Measurements from ENCODE around the gene LILRA2. TPM values are rescaled to one million over a fixed set of nuclear protein-coding genes. Genes with fewer than 3 reads are reported as not detected.
"Not testable (repeated sequence)": the region's sequence is repeated elsewhere in the genome, so short reads cannot be mapped to it uniquely, and the experiment has no call there.

LILRA2 gene
- polyA plus RNA-seq, 2 donors: 0.53 to 0.55 TPM

DNA sequence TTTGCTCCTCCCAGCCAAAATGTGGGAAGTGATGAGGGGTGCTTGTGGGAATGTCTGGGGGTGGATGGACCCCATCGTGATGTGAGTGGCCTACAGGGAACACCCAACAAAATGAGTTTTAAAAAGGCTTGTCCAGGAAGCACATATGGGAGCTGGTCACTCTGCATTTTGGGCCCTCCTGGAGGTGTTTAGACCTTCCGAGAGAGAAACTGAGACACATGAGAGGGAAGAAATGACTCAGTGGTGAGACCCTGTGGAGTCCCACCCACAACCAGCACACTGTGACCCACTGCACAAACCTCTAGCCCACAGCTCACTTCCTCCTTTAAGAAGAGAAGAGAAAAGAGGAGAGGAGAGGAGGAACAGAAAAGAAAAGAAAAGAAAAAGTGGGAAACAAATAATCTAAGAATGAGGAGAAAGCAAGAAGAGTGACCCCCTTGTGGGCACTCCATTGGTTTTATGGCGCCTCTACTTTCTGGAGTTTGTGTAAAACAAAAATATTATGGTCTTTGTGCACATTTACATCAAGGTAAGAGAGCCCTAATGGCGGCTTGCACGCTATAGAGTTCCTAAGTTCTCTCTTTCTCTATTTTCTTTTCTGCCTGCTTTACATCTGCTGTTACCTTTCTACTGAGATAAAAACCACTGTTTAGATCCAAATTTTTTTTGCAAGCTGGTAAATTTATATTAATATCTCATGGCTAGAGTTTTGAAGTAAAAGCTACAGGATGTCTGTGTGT, 43.4 kb downstream of the LILRA2 start:
- H3K36me3 ChIP-seq (ENCODE audit: control insufficient read depth in 2 of 2, insufficient read depth in 2 of 2, low read length in 1 of 2): no peaks in the 10 kb centered on the region
- H3K27me3 ChIP-seq (ENCODE audit: control insufficient read depth in 1 of 2, insufficient read depth in 2 of 2, low read length in 2 of 2): no peaks in the 10 kb centered on the region
- 42 to 58% methylated on average over 5 of the region's 5 CpGs for WGBS, 2 donors
- H3K4me3 ChIP-seq (ENCODE audit: low read depth in 1 of 2, low read length in 2 of 2): no peak overlapping the region
- no peak overlapping the region for H3K27ac ChIP-seq (ENCODE audit: low read depth in 2 of 2, low read length in 1 of 2)
- no peaks in the 10 kb centered on the region for H3K4me1 ChIP-seq (ENCODE audit: control insufficient read depth in 2 of 2, insufficient read depth in 2 of 2, low read length in 1 of 2)
- no peaks in the 10 kb centered on the region for H3K9me3 ChIP-seq (ENCODE audit: control insufficient read depth in 2 of 2, insufficient read depth in 1 of 2, low read depth in 1 of 2, low read length in 1 of 2)

DNA sequence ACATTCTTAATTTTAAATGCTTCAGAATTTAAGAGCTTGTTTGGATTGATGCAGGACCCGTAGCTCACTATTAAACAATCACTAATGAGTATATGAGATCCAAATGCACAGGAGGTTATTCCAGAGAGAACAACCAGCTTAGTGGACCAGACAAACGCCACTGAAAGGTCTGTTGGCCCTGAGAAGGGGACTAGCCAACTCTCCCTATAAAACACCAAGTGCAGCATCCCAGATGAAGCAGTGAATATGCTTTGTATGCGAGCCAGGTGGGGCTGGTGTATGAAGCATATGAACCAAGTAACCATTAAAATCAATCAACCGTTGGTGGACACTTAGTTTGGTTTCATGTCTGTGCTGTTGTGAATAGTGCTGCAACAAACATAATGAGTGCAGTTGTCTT, 46.9 kb downstream of the LILRA2 start:
- H3K9me3 ChIP-seq (ENCODE audit: control insufficient read depth in 2 of 2, insufficient read depth in 1 of 2, low read depth in 1 of 2, low read length in 1 of 2): no peaks in the 10 kb centered on the region
- H3K27me3 ChIP-seq (ENCODE audit: control insufficient read depth in 1 of 2, insufficient read depth in 2 of 2, low read length in 2 of 2): no peaks in the 10 kb centered on the region
- H3K4me1 ChIP-seq (ENCODE audit: control insufficient read depth in 2 of 2, insufficient read depth in 2 of 2, low read length in 1 of 2): no peaks in the 10 kb centered on the region
- H3K36me3 ChIP-seq (ENCODE audit: control insufficient read depth in 2 of 2, insufficient read depth in 2 of 2, low read length in 1 of 2): no peaks in the 10 kb centered on the region
- WGBS, 2 donors: 71 to 73% methylated on average over 4 of the region's 4 CpGs
- H3K27ac ChIP-seq (ENCODE audit: low read depth in 2 of 2, low read length in 1 of 2): no peak overlapping the region
- no peak overlapping the region for H3K4me3 ChIP-seq (ENCODE audit: low read depth in 1 of 2, low read length in 2 of 2)

DNA sequence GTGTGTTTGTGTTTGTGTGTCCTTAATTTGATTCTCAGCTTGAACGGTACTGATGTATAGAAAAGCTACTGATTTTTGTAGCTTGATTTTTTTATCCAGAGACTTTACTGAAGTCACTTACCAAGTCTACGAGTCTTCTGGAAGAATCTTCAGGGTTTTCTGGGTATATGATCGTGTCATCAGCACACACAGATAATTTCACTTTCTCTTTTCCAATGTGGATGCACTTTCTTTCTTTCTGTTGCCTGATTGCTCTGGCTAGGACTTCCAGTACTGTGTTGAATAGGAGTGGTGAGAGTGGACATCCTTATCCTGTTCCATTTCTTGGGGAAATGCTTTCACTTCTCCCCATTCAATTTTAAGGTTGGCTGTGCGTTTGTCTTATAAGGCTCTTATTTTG, 48.8 kb downstream of the LILRA2 start:
- Histone ChIP-seq H3K4me3 (ENCODE audit: low read depth in 1 of 2, low read length in 2 of 2) (no peak overlapping the region), H3K36me3 (ENCODE audit: control insufficient read depth in 2 of 2, insufficient read depth in 2 of 2, low read length in 1 of 2) (no peaks in the 10 kb centered on the region), H3K27ac (ENCODE audit: low read depth in 2 of 2, low read length in 1 of 2) (no peak overlapping the region), H3K27me3 (ENCODE audit: control insufficient read depth in 1 of 2, insufficient read depth in 2 of 2, low read length in 2 of 2) (no peaks in the 10 kb centered on the region), H3K9me3 (ENCODE audit: control insufficient read depth in 2 of 2, insufficient read depth in 1 of 2, low read depth in 1 of 2, low read length in 1 of 2) (peaks cover 0 to 4% of the 10 kb centered on the region in 2 donors), H3K4me1 (ENCODE audit: control insufficient read depth in 2 of 2, insufficient read depth in 2 of 2, low read length in 1 of 2) (no peaks in the 10 kb centered on the region)
- 52 to 64% methylated on average over 4 of the region's 4 CpGs for WGBS, 2 donors

DNA sequence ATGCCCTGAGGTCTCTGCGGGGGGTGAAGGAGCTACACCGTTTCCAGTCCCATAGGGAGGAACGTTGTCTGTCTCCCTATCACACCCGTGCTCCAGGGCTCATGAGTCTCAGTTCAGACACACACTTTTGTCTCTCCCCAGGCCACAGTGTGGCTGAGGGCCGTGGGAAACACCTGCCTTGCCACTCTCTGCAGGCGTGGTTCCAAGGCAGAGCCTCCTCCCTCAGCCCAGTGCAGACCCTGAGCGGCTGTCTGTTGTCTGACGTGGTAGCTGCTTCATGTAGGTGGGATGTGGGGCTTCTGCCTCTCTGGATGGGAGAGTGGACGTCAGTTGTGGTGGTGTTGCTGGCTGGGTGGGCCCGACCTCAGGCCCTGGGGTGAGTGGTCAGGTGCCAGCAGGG, 50.6 kb downstream of the LILRA2 start:
- H3K27me3 ChIP-seq (ENCODE audit: control insufficient read depth in 1 of 2, insufficient read depth in 2 of 2, low read length in 2 of 2); H3K4me3 ChIP-seq (ENCODE audit: low read depth in 1 of 2, low read length in 2 of 2); H3K27ac ChIP-seq (ENCODE audit: low read depth in 2 of 2, low read length in 1 of 2); H3K9me3 ChIP-seq (ENCODE audit: control insufficient read depth in 2 of 2, insufficient read depth in 1 of 2, low read depth in 1 of 2, low read length in 1 of 2); H3K4me1 ChIP-seq (ENCODE audit: control insufficient read depth in 2 of 2, insufficient read depth in 2 of 2, low read length in 1 of 2); H3K36me3 ChIP-seq (ENCODE audit: control insufficient read depth in 2 of 2, insufficient read depth in 2 of 2, low read length in 1 of 2): not testable (repeated sequence)
- 68 to 70% methylated on average over 10 of the region's 10 CpGs for WGBS, 2 donors

DNA sequence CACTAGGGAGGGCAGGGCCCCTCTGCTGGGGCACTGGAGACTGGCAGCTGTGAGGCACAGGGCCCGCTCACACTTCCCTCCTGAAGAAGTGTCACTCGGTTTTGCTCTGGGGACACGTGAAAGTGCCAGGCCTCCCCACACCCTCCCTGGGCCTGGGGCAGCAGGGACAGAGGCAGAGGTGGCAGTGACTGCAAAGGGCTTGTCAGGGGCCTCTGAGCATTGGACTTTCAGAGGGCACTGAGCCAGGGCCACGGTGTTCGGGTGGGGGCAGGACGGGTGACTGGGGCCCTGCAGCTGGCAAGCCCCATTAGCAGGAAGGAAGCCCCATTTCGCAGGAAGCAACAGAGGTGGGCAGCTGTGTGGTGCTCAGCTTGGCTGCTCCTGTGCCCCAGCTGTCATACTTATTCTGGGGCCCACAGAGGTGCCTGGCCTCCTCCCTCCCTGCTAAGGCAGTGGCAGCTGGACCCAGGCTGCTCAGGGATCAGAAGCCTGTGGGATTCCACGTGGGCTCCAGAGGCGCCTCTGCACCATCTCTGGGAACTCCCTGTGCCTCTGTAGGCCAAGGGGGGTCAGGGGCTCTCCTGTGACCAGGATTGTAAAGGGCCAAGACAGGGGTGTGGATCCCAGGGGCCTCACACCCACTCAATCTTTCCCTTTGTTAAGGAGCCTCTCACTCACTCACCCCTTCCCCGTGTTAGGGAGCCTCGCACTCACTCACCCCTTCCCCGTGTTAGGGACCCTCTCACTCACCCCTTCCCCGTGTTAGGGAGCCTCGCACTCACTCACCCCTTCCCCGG, 51.5 kb downstream of the LILRA2 start:
- 68 to 73% methylated on average over 10 of the region's 15 CpGs for WGBS, 2 donors
- not testable (repeated sequence) for H3K36me3 ChIP-seq (ENCODE audit: control insufficient read depth in 2 of 2, insufficient read depth in 2 of 2, low read length in 1 of 2); H3K4me1 ChIP-seq (ENCODE audit: control insufficient read depth in 2 of 2, insufficient read depth in 2 of 2, low read length in 1 of 2); H3K4me3 ChIP-seq (ENCODE audit: low read depth in 1 of 2, low read length in 2 of 2); H3K27me3 ChIP-seq (ENCODE audit: control insufficient read depth in 1 of 2, insufficient read depth in 2 of 2, low read length in 2 of 2); H3K9me3 ChIP-seq (ENCODE audit: control insufficient read depth in 2 of 2, insufficient read depth in 1 of 2, low read depth in 1 of 2, low read length in 1 of 2); H3K27ac ChIP-seq (ENCODE audit: low read depth in 2 of 2, low read length in 1 of 2)

DNA sequence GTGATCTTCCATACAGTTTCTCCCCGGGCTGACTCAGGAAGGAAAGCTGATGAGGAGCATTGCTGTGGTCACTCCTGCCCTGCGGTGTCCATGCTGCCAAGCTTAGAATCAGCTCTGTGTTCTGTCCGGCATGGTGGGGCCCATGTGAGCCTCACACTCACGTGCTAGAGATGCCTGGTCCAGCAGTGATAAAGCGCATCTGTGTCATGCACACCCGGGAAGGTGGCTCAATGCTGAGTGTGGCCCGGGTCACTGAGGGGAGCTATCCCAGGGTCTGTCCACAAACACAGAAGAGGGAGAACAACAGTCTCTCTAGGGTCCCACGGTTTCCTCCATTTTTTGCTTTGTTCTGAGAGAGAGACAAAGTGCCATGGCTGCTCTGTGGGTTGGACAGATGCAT, 53.2 kb downstream of the LILRA2 start:
- Histone ChIP-seq H3K27ac (ENCODE audit: low read depth in 2 of 2, low read length in 1 of 2) (no peak overlapping the region), H3K27me3 (ENCODE audit: control insufficient read depth in 1 of 2, insufficient read depth in 2 of 2, low read length in 2 of 2) (peaks cover 0 to 3% of the 10 kb centered on the region in 2 donors), H3K36me3 (ENCODE audit: control insufficient read depth in 2 of 2, insufficient read depth in 2 of 2, low read length in 1 of 2) (no peaks in the 10 kb centered on the region), H3K9me3 (ENCODE audit: control insufficient read depth in 2 of 2, insufficient read depth in 1 of 2, low read depth in 1 of 2, low read length in 1 of 2) (peaks cover 0 to 4% of the 10 kb centered on the region in 2 donors), H3K4me1 (ENCODE audit: control insufficient read depth in 2 of 2, insufficient read depth in 2 of 2, low read length in 1 of 2) (peaks cover 0 to 2% of the 10 kb centered on the region in 2 donors), H3K4me3 (ENCODE audit: low read depth in 1 of 2, low read length in 2 of 2) (no peak overlapping the region)
- 82 to 84% methylated on average over 8 of the region's 8 CpGs for WGBS, 2 donors

DNA sequence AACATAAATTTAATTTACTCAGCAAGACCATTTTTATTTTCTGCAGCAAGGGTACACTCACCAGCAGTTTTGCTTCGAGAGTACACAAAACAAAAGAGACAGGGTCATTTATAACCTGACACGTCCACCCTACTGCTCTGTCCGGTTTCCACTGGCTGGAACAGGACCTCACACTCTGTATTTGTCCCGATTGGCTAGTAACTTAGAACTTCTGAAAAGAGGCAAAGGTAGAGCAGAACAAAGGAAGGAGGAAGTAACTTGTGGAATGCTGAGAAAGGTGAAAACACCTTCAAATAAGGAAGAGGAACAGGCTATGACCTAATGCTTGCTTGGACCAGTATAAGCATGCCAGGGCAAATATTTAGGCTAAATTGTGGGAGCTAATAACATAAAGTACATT, 54.3 kb downstream of the LILRA2 start:
- not testable (repeated sequence) for H3K27ac ChIP-seq (ENCODE audit: low read depth in 2 of 2, low read length in 1 of 2); H3K4me1 ChIP-seq (ENCODE audit: control insufficient read depth in 2 of 2, insufficient read depth in 2 of 2, low read length in 1 of 2); H3K27me3 ChIP-seq (ENCODE audit: control insufficient read depth in 1 of 2, insufficient read depth in 2 of 2, low read length in 2 of 2); H3K4me3 ChIP-seq (ENCODE audit: low read depth in 1 of 2, low read length in 2 of 2); H3K36me3 ChIP-seq (ENCODE audit: control insufficient read depth in 2 of 2, insufficient read depth in 2 of 2, low read length in 1 of 2); H3K9me3 ChIP-seq (ENCODE audit: control insufficient read depth in 2 of 2, insufficient read depth in 1 of 2, low read depth in 1 of 2, low read length in 1 of 2)
- 26 to 32% methylated on average over 4 of the region's 4 CpGs for WGBS, 2 donors

DNA sequence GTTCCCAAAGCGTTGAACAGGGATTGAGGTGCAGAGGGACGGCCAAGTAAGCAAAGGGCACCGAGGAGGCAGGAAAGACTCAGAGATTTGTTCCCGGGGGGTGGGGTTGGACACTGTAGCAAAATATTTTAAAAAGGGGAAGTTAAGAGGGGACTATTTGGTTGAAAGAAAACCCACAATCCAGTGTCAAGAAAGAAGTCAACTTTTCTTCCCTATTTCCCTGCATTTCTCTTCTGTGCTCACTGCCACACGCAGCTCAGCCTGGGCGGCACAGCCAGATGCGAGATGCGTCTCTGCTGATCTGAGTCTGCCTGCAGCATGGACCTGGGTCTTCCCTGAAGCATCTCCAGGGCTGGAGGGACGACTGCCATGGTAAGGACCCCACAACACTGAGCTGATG, 56.7 kb downstream of the LILRA2 start, which contains the start of gene LILRB1:
TSS of gene LILRB1 (plus strand) at position 223 of the 400 bp plus-strand sequence. CDS start 590 bp downstream, outside the sequence.
- not testable (repeated sequence) for H3K36me3 ChIP-seq (ENCODE audit: control insufficient read depth in 2 of 2, insufficient read depth in 2 of 2, low read length in 1 of 2); H3K27ac ChIP-seq (ENCODE audit: low read depth in 2 of 2, low read length in 1 of 2); H3K4me3 ChIP-seq (ENCODE audit: low read depth in 1 of 2, low read length in 2 of 2); H3K9me3 ChIP-seq (ENCODE audit: control insufficient read depth in 2 of 2, insufficient read depth in 1 of 2, low read depth in 1 of 2, low read length in 1 of 2); H3K27me3 ChIP-seq (ENCODE audit: control insufficient read depth in 1 of 2, insufficient read depth in 2 of 2, low read length in 2 of 2); H3K4me1 ChIP-seq (ENCODE audit: control insufficient read depth in 2 of 2, insufficient read depth in 2 of 2, low read length in 1 of 2)
- 65% methylated on average over 9 of the region's 9 CpGs for WGBS, 2 donors

DNA sequence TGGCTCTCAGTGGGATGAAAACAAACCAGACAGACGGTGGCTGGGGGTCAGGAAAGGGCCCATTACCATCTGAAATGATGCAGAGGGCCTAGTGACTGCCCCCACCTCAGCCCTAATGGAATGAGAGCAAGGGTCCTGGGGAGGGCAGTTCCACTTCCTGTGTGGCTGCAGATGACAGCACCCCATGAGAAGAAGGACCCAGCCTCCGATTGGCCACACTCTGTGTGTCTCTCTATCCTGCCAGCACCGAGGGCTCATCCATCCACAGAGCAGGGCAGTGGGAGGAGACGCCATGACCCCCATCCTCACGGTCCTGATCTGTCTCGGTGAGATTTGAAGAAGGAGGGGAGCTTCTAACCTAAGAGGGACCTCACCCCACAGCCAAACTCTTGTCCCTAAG, 57.2 kb downstream of the LILRA2 start:
- WGBS, 2 donors: 49 to 57% methylated on average over 6 of the region's 6 CpGs
- Histone ChIP-seq H3K9me3 (ENCODE audit: control insufficient read depth in 2 of 2, insufficient read depth in 1 of 2, low read depth in 1 of 2, low read length in 1 of 2) (peaks cover 0 to 4% of the 10 kb centered on the region in 2 donors), H3K4me1 (ENCODE audit: control insufficient read depth in 2 of 2, insufficient read depth in 2 of 2, low read length in 1 of 2) (peaks cover 0 to 2% of the 10 kb centered on the region in 2 donors), H3K27ac (ENCODE audit: low read depth in 2 of 2, low read length in 1 of 2) (no peak overlapping the region), H3K4me3 (ENCODE audit: low read depth in 1 of 2, low read length in 2 of 2) (no peak overlapping the region), H3K36me3 (ENCODE audit: control insufficient read depth in 2 of 2, insufficient read depth in 2 of 2, low read length in 1 of 2) (no peaks in the 10 kb centered on the region), H3K27me3 (ENCODE audit: control insufficient read depth in 1 of 2, insufficient read depth in 2 of 2, low read length in 2 of 2) (peaks cover 0 to 3% of the 10 kb centered on the region in 2 donors)
